HFFc6 (cell line): ENCODE data around the gene NUDT16. TPM values are rescaled to one million over a fixed set of nuclear protein-coding genes. Genes with fewer than 3 reads are reported as not detected.

ENCODE experiments used
- DNase-seq: peaks from one replicate; pipeline ENCODE4 v3.0.0-alpha.2; 2018
- H3K27ac Mint-ChIP-seq: 2 replicates; pipeline ENCODE4 v1.8.0; 2020; ENCODE audit warnings: mild to moderate bottlenecking, mixed read lengths
- H3K27me3 Mint-ChIP-seq: 2 replicates; pipeline ENCODE4 v1.8.0; 2021; ENCODE audit warnings: mild to moderate bottlenecking, moderate library complexity, mixed read lengths; ENCODE audit not compliant: insufficient read depth
- H3K36me3 Mint-ChIP-seq: 2 replicates; pipeline ENCODE4 v1.8.0; 2021; ENCODE audit warnings: low read depth, mixed read lengths
- H3K4me1 Mint-ChIP-seq: 2 replicates; pipeline ENCODE4 v1.8.0; 2020; ENCODE audit warnings: low read depth, mixed read lengths
- H3K4me3 Mint-ChIP-seq: 2 replicates; pipeline ENCODE4 v1.8.0; 2020; ENCODE audit warnings: mild to moderate bottlenecking, moderate library complexity, mixed read lengths
- H3K9me3 Mint-ChIP-seq: 2 replicates; pipeline ENCODE4 v1.8.0; 2020; ENCODE audit warnings: mild to moderate bottlenecking, mixed read lengths
- CTCF ChIP-seq: fragments of 200-600 bp; sonication (generic); IDR thresholded peaks from 2 replicates; pipeline ENCODE4 v1.5.0; 2021; ENCODE audit warnings: antibody characterized with exemption, mild to moderate bottlenecking
- total RNA-seq, 6 experiments: library from RNA; stranded (reverse); fragmentation: NEBNext Ultra II Directional; extraction: Animal tissue kit (Norgen Biotek cat#: 25700); gene quantifications; 2 replicates in 1 of 6; 3 replicates in 5 of 6; pipeline ENCODE4 v1.2.3, GENCODE V29; 2021

Gene NUDT16
- total RNA-seq, 6 experiments from 2014 or later, result 18.3 to 21.3 (median 19.7) TPM

GRCh38 chr3:131394400-131394799 is 12.8 kb downstream of the NUDT16 start:
- peaks cover 5% of the 10 kb centered on the region; the same call in 1 of the 2 replicates for H3K4me1 Mint-ChIP-seq
- H3K36me3 Mint-ChIP-seq, result no peaks in the 10 kb centered on the region; the same call in 1 of the 2 replicates
- H3K9me3 Mint-ChIP-seq, result no peaks in the 10 kb centered on the region
- no peak overlapping the region for H3K27ac Mint-ChIP-seq
- H3K27me3 Mint-ChIP-seq, result no peaks in the 10 kb centered on the region
- no peak for DNase-seq
- no peak for TF ChIP-seq CTCF
- H3K4me3 Mint-ChIP-seq, result no peak overlapping the region

GRCh38 chr3:131396170-131396569 is 14.6 kb downstream of the NUDT16 start:
- DNase-seq, result no peak
- peaks cover 11% of the 10 kb centered on the region for H3K4me1 Mint-ChIP-seq
- no peaks in the 10 kb centered on the region for H3K27me3 Mint-ChIP-seq
- H3K27ac Mint-ChIP-seq, result no peak overlapping the region
- no peaks in the 10 kb centered on the region for H3K9me3 Mint-ChIP-seq
- no peak overlapping the region for H3K4me3 Mint-ChIP-seq
- no peaks in the 10 kb centered on the region; the same call in 1 of the 2 replicates for H3K36me3 Mint-ChIP-seq
- TF ChIP-seq CTCF, result no peak

- Mint-ChIP-seq H3K27ac (no peak overlapping the region), H3K4me3 (no peak overlapping the region), H3K27me3 (no peaks in the 10 kb centered on the region), H3K4me1 (peaks cover 28% of the 10 kb centered on the region), H3K9me3 (no peaks in the 10 kb centered on the region), H3K36me3 (no peaks in the 10 kb centered on the region; the same call in 1 of the 2 replicates)
- TF ChIP-seq CTCF, result no peak
- DNase-seq, result no peak
Observed at GRCh38 chr3:131397889-131398288, 16.3 kb downstream of the NUDT16 start.

GRCh38 chr3:131401978-131402377 is 20.4 kb downstream of the NUDT16 start:
- Mint-ChIP-seq H3K27me3 (no peaks in the 10 kb centered on the region), H3K4me1 (peaks cover 31% of the 10 kb centered on the region), H3K36me3 (peaks cover 7% of the 10 kb centered on the region; the same call in 1 of the 2 replicates), H3K4me3 (peak overlapping the region; percentile 80), H3K27ac (peak overlapping the region; percentile 94), H3K9me3 (peaks cover 5% of the 10 kb centered on the region; the same call in 1 of the 2 replicates)
- TF ChIP-seq CTCF, result no peak
- DNase-seq, result no peak

- Mint-ChIP-seq H3K27me3 (no peaks in the 10 kb centered on the region; the same call in 1 of the 2 replicates), H3K36me3 (peaks cover 7% of the 10 kb centered on the region; the same call in 1 of the 2 replicates), H3K4me3 (peak overlapping the region; percentile 80), H3K4me1 (peaks cover 31% of the 10 kb centered on the region), H3K27ac (peak overlapping the region; percentile 94), H3K9me3 (peaks cover 5% of the 10 kb centered on the region; the same call in 1 of the 2 replicates)
- peak; percentile 54 for DNase-seq
- no peak for TF ChIP-seq CTCF
Observed at GRCh38 chr3:131402391-131403039, 20.9 kb downstream of the NUDT16 start.
